Adrenal gland (tissue), 5 donors: ENCODE data around the gene SYT2.

Source experiments
- CTCF ChIP-seq, 6 experiments: fragments of 450-650 bp in 4 of 6; fragments of 200-600 bp in 2 of 6; sonication (generic) in 1 of 6; IDR thresholded peaks; 1 replicate in 5 of 6; 2 replicates in 1 of 6; pipeline versions ENCODE4 v1.5.1 to v1.8.0; 2016 to 2021; ENCODE audit warnings: antibody characterized with exemption in 6 of 6, mild to moderate bottlenecking in 2 of 6, moderate library complexity in 1 of 6
- POLR2A ChIP-seq, 2 donors: fragments of 450-650 bp; IDR thresholded peaks; one replicate each; pipeline ENCODE4 v1.6.1; 2017; ENCODE audit warnings: antibody characterized with exemption in 2 of 2, mild to moderate bottlenecking in 2 of 2, moderate library complexity in 1 of 2
- donor health status: DM: no; HTN: no; CAD: no.

- TF ChIP-seq CTCF (IDR thresholded peaks at IDR 0.05): no peak
- no peak for TF ChIP-seq POLR2A (IDR thresholded peaks at IDR 0.05)
Observed at GRCh38 chr1:202704601-202705000, 5.7 kb downstream of the SYT2 start.
